HG03571 (cell line): ENCODE measurements around the gene ASXL2.

ENCODE experiments used
- ATAC-seq: cut with Tn5 transposase; IDR thresholded peaks from one replicate; pipeline ENCODE4 v1.9.1; 2021; ENCODE audit not compliant: unreplicated experiment

Gene ASXL2

DNA sequence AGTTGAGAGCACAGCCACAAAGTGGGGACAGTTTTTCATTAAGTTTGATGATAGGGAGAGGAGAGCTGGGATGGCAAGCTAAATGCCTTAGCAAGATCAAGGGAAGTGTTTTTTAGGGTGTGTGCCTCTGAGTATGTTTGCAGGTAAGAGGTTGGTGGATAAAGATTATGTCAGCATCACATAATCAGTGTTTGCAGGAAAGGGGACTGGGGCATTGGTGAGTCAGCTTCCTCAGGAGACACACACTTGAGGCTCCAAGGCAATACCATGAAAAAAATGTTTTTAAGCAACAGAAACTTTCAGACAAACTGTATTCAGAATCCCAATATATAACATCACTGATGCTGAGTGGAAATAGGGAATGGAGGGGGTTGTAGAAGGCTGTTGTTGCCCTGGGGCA is 179.5 kb downstream of the ASXL2 start:
- no peak for ATAC-seq

DNA sequence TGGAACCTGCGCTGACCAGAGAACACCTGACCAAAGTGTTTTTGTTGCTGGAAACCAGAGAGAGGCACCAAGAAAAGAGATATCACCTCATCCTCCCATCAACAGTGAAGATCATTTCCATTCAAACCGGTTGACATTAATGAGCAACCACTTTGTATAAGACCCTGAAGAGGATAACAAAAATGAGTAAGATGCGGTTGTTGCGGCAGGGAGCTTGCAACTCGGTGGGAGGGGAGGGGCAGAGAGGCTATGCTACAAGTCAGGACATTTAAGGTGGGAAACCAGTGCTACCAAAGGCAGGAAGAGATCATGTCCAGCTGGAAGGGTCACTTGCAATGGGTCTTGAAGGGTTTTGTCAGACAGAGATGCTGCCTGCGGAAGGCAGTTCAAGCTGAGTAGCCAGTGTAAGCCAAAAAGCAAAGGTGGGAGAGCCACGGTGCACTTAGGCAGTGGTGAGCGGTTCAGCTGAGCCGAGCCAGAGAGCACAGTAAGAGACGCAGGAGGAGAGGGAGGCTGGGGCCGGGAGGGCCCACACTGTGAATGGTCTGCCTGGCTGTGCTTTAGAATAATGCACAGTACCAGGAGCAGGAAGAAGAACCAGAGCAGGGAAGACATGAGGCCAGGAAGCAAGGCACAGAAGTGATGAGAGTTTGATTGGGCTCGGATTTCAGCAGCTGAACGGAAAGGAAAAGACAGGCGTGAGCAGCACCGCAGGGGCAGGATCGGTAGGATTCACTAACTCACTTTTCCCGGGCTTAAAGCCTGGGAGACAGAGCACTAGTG is 180.5 kb downstream of the ASXL2 start:
- no peak for ATAC-seq

DNA sequence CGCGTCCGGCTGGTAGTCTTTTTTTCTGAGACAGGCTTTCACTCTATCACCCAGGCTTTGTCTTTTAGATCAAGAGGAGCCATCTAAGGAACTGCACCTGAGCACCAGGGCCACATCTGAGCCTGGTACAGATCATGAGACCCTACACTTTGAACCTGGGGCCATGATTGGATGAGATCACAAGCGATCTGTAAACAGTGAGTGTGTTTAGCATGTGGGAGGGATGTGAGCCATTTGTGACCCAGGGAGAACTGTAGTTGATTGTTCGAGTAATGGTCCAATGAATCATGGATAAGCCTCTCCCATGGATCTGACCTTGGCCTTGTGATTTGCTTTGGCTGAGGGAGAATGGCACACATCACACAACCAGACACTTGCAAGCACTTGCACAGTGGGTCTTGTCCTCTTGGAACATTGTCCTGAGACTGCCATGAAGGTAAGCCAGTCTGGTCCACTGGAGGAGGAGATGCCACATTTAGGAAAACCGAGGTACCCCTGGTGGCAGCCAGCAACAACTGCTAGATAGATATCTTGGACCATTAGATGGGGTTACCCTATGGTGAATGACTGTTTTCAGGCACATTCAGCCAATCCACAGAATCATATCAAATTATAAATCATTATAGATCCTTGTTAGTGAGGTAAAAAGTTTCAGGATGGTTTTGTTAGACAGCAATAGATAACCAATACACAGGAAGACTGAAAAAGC is 185.4 kb downstream of the ASXL2 start:
- no peak for ATAC-seq

DNA sequence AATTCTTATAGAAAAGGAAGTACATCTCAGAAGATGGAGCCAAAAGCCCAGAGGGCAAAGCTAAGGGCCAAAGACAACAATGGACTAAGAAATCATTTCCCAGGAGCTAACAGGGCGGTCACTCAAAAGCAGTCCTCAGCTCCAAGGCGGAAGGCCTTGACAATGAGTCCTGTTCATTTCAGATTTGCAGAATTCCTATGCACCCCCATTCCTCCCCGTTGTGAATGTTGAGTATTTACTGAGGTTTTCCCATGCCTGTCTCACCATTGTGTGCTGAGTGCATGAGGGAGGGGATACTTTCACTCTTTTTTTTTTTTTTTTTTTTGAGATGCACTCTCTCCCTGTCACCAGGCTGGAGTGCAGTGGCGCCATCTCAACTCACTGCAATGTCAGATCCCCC is 186.1 kb downstream of the ASXL2 start:
- ATAC-seq: no peak

DNA sequence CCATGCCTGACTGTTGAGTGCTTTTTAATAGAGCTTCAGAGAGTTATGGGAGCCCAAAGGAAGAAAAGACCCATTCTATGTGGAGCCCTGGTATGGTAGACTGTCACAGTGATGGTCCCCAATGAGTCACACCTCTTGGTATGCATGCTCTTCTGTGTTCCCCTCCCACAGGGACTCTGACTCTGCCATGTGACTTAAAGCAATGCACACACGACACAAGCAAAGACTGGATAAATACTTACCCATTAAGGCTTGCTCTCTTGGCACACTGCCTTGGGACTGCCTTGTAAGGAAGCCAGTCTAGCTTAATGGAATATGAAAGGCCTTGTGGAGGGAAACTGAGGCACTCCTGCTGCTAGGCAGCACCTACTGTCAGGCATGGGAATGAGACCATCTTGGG is 188.2 kb downstream of the ASXL2 start:
- ATAC-seq: no peak

DNA sequence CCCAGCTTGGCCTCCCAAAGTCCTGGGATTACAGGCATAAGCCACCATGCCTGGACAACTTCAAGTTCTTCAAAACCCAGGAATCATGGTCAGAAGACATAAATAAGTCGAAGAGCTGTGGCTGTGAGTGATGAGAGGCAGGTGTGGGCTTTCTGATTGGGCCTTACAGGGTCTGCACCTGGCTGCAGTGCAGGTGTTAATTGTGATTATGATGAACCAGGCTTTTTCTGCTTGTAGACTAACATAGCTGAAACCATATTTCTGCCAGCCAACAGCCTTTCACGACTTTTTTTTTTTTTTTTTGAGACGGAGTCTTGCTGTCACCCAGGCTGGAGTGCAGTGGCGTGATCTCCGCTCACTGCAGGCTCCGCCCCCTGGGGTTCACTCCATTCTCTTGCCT is 190.1 kb downstream of the ASXL2 start:
- no peak for ATAC-seq

DNA sequence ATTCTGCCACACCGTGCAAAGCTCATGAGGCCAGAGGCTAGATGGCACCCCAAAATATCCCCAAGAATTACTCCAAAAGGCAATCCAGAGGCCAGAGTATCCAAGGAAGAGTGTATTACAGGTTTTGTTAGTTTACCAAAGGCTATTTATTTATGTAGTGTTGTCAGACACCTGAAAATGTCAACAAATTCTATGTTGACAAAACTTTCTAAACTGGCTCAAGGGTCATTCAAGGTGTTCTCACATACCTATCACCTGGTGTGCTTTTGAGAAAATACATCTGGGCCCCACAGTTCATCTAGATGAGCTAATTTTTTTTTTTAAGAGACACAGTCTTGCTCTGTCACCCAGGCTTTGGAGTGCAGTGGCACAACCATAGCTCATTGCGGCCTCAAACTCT is 192.5 kb downstream of the ASXL2 start:
- no peak for ATAC-seq

GRCh38 chr2:25684577-25685473 is 193.5 kb downstream of the ASXL2 start:
- ATAC-seq: no peak
